NCI-H446 treated with DMSO at 0.1 percent for 48 hours (cell line): ENCODE results near the gene TSHZ2.
"Not testable (repeated sequence)": the region's sequence is repeated elsewhere in the genome, so short reads cannot be mapped to it uniquely, and the experiment has no call there.

ENCODE experiments used
- DNase-seq: peaks from one replicate; lab custom pipeline; 2025; lab: John Stamatoyannopoulos, UW

The TSHZ2 gene

GRCh38 chr20:53419693-53420460 lies 447.7 kb downstream of the TSHZ2 start:
- DNase-seq, result peak; percentile 26

GRCh38 chr20:53421343-53421742 lies 449.2 kb downstream of the TSHZ2 start:
- no peak for DNase-seq

GRCh38 chr20:53422039-53422438 lies 449.9 kb downstream of the TSHZ2 start:
- no peak for DNase-seq

GRCh38 chr20:53423587-53424146 lies 451.5 kb downstream of the TSHZ2 start:
- no peak for DNase-seq

DNA sequence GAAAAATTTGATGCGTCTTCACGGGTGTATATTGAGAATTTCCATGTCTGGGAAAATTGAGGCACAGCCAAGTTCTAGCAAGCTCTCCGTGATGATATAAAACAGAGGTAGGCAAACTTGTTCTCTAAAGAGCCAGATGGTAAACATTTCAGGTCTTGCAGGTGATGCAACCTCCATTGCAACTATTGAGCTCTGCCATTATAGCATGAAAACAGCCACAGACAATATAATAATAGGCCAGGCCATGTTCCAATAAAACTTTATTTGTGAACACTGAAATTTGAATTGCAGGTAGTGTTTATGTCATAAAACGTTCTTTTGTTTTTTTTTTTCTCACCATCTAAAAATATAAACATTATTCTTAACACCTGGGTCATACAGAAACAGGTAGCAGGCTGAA lies 453.3 kb downstream of the TSHZ2 start:
- no peak for DNase-seq

DNA sequence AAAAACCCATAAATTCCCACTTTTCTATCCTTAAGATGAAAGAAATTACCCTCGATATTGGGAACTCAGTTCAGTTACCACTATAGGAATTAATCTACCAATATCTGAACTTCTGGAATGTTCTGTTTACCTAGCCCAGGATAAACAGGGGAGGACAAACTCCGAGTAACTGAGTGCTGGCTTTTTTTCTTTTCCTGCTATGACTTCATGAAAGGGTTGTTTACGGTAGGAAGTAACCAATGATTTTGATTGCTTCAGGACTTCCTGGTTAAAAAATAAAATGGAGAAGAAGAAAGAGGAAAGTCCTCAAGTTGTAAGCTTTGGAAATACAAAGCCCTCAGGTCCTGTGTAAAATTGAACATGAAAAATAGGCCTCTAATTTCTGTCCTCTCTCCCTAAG lies 453.8 kb downstream of the TSHZ2 start:
- DNase-seq, result no peak

DNA sequence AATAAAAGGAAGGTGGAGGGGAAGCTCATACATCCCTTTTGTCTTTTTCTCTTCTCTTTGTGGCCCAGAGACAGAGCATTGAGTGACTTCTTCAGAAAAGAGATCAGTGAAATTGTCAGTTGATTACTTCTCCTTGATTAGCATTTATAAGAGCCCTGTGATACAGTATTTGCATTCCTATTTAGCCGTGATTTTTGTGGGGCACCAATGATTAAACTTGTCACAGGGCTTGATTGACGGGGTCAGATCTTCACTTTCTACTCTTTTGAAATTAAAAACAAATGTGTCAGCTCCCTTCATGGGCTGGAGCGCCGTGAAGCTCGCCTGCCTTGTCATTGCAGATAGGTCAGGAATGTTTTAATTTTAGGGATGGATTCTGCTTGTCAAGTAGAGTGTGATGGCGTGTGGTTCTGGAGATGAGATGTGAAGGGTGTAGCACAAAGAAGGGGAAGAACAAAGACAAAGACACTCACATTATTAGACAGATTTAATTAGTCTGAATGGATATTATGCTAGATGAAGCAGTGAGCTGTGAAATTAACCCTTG lies 454.7 kb downstream of the TSHZ2 start:
- no peak for DNase-seq

GRCh38 chr20:53427951-53428350 lies 455.8 kb downstream of the TSHZ2 start:
- DNase-seq, result no peak

- DNase-seq, result no peak
Observed at GRCh38 chr20:53428588-53428987, 456.4 kb downstream of the TSHZ2 start.

- DNase-seq, result no peak
Observed at GRCh38 chr20:53428996-53429395, 456.8 kb downstream of the TSHZ2 start.

- peak; percentile 56 for DNase-seq
Observed at GRCh38 chr20:53434662-53435061, 462.5 kb downstream of the TSHZ2 start.

- DNase-seq, result not testable (repeated sequence)
Observed at GRCh38 chr20:53436927-53437326, 464.8 kb downstream of the TSHZ2 start.

DNA sequence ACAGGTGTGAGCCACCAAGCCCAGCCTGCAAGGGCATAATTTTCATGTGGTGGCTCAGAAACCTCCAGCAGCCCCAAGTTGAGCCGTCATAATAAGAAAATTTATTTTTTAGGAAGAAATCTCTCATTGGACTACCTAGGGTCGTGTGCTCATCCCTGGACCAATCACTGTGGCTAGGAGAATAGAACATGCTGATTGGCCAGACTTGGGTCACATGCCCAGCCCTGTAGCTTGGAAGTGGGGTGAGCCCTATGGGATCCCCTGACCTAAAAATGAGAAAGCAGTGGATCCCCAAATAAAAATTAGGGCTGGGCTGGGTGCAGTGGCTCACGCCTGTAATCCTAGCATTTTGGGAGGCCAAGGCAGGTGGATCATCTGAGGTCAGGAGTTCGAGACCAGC lies 466.2 kb downstream of the TSHZ2 start:
- no peak for DNase-seq

- no peak for DNase-seq
Observed at GRCh38 chr20:53439046-53439445, 466.9 kb downstream of the TSHZ2 start.

GRCh38 chr20:53439616-53440015 lies 467.5 kb downstream of the TSHZ2 start:
- no peak for DNase-seq

GRCh38 chr20:53444401-53445149 lies 472.4 kb downstream of the TSHZ2 start:
- DNase-seq, result peak; percentile 5

DNA sequence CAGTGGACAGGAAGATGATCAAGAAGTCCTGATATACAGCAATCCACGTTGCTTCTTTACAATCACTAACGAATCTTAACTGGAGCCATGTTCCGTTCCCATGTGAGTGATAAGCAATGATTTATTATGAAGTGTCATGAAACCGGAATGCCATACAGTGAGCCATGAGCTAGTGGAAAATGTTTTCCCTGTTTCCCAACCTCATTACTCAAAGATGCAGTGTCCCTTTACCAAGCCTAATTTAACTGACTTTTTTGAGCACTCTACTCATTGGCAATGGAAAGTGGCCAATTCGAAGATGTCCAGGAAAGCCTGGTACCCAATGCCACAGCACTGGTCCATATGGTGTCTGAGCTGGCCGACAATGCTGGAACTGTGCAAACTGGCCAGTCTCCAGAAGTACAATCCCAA lies 473.2 kb downstream of the TSHZ2 start:
- peak; percentile 90 for DNase-seq

DNA sequence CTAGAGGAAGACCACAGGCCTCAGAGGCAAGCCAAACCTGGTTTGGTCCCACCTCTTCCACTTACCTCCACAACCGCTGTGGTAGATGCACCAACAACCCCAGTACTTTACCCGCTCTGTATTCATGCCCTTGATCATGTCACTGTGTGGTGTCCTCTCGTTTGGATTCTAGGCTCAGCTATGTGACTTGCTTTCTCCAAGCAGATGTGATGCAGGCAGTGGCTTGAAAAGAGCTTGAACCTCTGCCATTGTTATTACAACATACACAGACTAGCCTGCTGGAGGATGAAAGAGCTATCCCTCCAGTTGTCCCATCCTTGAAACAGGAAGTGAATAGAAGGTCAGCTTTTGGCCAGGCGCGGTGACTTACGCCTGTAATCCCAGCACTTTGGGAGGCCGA lies 473.8 kb downstream of the TSHZ2 start:
- DNase-seq, result no peak

GRCh38 chr20:53447316-53447715 lies 475.2 kb downstream of the TSHZ2 start:
- DNase-seq, result no peak

DNA sequence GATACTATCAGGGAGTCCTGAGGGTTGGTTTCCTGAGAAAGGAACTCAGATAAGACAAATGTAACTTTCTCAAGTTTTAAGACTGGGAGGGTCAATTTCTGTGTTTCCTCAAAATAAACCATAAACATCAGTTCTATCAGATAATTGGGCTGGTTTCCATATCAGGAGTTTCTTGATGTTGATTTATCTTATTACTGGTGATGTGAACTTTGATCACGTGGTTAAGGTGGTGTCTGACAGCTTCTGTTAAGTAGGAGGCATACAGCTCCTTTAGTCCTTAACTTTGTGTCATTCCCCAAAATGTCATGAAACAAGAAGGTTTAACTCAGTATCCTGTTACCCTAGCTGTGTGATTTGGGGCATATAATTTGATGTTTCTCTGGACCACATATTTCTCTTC lies 476.3 kb downstream of the TSHZ2 start:
- no peak for DNase-seq

DNA sequence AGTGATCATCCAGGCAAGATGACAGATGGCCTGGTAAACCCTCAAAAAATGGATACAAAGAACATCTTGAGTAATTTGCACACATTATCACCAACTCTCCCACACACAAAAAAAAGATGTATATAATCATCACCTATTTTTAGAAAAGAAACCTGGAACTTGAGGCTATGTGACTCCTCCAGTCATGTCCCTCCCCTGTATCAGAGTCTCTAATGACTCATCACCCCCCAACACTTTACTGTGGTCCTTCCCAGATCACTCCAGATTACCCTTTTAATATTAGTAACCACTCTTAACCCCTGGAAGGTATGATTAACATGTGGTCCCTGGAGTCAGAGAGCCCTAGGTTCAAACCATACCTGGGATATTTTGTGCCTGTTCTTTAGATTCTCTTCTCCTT lies 476.7 kb downstream of the TSHZ2 start:
- no peak for DNase-seq

DNA sequence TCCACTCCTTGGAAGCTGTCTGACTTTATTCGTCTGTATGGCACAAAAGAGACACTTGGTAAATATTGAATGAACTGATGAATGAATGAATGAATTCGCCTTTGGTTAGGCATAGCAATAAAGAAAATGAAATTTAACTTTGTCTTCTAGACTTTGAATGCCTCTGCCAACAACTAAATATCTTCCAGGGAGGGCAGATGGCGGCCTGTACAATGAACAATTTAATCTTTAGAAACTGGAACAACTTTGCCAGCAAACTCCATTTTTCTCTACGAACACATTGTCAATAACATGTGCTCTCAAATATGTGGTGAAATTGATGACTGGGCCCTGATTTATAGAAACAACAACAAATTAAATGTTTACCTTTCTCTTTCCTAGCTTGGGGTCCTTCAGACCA lies 480.9 kb downstream of the TSHZ2 start:
- peak; percentile 57 for DNase-seq
